PC-3 (cell line): ENCODE data around the gene COL1A2.

ENCODE experiments used
- EZH2 ChIP-seq: fragments of 300-600 bp; sonication (generic); IDR thresholded peaks from one replicate; pipeline ENCODE4 v1.6.1; 2017; ENCODE audit warnings: antibody characterized with exemption, mild to moderate bottlenecking, low read length; ENCODE audit not compliant: unreplicated experiment
- EZH2phosphoT487 ChIP-seq: fragments of 300-600 bp; sonication (generic); IDR thresholded peaks from 2 replicates; pipeline ENCODE4 v1.6.1; 2018; ENCODE audit warnings: mild to moderate bottlenecking, antibody characterized with exemption, low read length, borderline replicate concordance
- TF ChIP-seq, protein P1 (sequence below): fragments of 300-600 bp; sonication (generic); conservative IDR thresholded peaks from 2 replicates; pipeline ENCODE4 v1.5.1; 2017; ENCODE audit warnings: antibody characterized with exemption, low read depth, mild to moderate bottlenecking, low read length

DNA sequence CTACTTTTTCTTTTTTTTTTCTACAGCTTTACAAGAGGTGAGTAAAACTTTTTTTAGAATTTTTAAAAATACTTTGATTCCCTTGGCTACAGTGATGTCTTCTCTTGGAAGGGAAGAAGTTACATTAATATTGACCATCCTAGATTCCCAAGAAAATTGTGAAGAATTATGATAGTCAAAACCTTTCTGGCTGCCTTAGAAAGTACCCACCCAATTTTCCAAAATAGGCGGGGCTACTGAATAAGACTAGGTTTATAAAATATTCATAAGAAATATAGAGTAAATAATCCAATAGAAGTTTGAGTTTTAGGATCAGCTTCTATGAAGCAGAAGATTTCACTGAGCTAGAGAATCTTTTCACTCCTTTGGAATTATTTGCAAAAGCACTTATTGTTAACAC, 3.0 kb downstream of the COL1A2 start:
- TF ChIP-seq, protein P1, sequence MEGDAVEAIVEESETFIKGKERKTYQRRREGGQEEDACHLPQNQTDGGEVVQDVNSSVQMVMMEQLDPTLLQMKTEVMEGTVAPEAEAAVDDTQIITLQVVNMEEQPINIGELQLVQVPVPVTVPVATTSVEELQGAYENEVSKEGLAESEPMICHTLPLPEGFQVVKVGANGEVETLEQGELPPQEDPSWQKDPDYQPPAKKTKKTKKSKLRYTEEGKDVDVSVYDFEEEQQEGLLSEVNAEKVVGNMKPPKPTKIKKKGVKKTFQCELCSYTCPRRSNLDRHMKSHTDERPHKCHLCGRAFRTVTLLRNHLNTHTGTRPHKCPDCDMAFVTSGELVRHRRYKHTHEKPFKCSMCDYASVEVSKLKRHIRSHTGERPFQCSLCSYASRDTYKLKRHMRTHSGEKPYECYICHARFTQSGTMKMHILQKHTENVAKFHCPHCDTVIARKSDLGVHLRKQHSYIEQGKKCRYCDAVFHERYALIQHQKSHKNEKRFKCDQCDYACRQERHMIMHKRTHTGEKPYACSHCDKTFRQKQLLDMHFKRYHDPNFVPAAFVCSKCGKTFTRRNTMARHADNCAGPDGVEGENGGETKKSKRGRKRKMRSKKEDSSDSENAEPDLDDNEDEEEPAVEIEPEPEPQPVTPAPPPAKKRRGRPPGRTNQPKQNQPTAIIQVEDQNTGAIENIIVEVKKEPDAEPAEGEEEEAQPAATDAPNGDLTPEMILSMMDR, result no peak
- TF ChIP-seq EZH2, result no peak
- TF ChIP-seq EZH2phosphoT487, result no peak
